Adipose tissue (tissue), 3 donors: ENCODE data around the gene C17orf50. TPM values are rescaled to one million over a fixed set of nuclear protein-coding genes. Genes with fewer than 3 reads are reported as not detected.

Source experiments
- H3K27ac ChIP-seq: one replicate; pipeline ENCODE4 v1.5.1; 2013; ENCODE audit warnings: low read depth, low read length
- WGBS, 3 donors: extraction: QIAGEN DNeasy Blood & Tissue Kit; methylation state at CpG; one replicate each; pipeline ENCODE4 v1.1.7; 2013; 5-methylcytosine and 5-hydroxymethylcytosine counted together
- polyA plus RNA-seq, 3 donors: library from polyadenylated mRNA; stranded (reverse); fragments of 200-250 nt; gene quantifications; one replicate each; pipeline ENCODE4 v1.2.3, GENCODE V29; 2013
- donor health status: healthy with polysubstance abuse.
- donor health status: Bipolar disorder and iron deficiency.
- donor health status: healthy.

C17orf50 gene
- polyA plus RNA-seq, 3 donors, result 0.09 TPM; not detected in 2

DNA sequence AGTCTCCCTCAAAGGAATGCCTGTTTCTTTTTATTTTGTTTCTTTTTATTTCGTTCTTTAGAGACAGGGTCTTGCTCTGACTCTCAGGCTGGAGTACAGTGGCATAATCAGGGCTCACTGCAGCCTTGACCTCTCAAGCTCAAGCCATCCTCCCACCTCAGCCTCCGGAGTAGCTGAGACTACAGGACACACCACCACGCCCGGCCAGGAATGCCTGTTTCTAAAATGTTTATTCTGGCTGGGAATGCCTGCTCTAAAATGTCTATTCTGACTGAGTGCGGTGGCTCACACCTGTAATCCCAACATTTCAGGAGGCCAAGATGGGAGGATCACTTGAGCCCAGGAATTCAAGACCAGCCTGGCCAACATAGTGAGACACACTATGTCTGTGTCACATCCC is 37.2 kb downstream of the C17orf50 start:
- H3K27ac ChIP-seq, result no peak overlapping the region
- WGBS, 3 donors, result 74 to 88% (median 78%) methylated on average over 5 of the region's 5 CpGs

GRCh38 chr17:35799942-35800341 is 39.3 kb downstream of the C17orf50 start:
- no peak overlapping the region for H3K27ac ChIP-seq

GRCh38 chr17:35801583-35802224 is 41.0 kb downstream of the C17orf50 start:
- 39 to 71% (median 43%) methylated on average over 9 of the region's 9 CpGs for WGBS, 3 donors
- H3K27ac ChIP-seq, result no peak overlapping the region

GRCh38 chr17:35804658-35805192 is 44.0 kb downstream of the C17orf50 start:
- WGBS, 3 donors, result 17 to 30% (median 25%) methylated on average over 1 of the region's 1 CpG
- no peak overlapping the region for H3K27ac ChIP-seq

GRCh38 chr17:35807371-35808144 is 46.9 kb downstream of the C17orf50 start:
- H3K27ac ChIP-seq, result no peak overlapping the region
- WGBS, 3 donors, result 77 to 81% (median 80%) methylated on average over 7 of the region's 7 CpGs

GRCh38 chr17:35808240-35808961 is 47.7 kb downstream of the C17orf50 start:
- no peak overlapping the region for H3K27ac ChIP-seq
- 23 to 25% (median 24%) methylated on average over 19 of the region's 19 CpGs for WGBS, 3 donors

DNA sequence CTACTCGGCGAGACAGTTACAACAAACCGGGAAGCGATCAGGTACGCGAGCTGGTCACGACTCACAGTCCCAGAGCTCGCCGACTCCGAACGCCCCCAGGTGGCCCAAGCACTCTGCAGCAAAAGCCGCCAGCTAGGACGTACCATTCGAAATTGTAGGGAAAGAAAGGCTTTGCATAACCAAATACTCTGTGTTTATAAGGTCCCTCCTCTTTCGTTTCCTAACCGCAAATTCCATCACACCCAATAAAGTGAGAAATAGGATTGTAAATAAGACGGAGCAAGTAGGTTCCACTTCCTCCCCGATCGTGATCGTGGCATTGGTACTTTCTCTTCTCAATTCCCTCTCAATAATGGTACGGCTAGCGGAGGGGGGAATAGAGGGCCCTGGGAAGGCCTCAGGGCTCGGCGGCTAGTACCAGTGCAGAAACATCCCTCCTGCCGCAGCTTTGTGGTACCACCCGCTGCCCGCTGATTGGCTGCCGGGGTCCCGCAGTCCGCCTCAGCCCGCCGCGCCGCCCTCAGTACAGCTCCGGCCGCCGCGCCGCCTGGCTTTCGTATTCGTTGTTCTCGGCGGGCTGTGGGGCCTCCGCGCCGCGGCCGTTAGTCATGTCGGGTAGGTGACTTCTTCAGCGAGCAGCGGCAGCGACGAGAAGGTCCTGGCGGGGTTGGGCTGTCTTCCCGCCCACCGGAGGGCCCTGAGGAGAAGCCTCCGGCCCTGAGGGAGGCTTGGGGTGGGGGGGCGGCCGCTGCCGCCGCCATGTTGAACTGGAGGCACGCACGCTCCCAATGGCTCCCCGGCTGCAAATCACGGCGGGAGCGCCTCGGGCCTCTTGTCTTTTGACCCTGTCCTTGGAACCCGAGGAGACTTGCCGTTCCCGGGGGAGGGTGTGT is 48.5 kb downstream of the C17orf50 start, which contains the start of gene TAF15:
Gene TAF15 (plus strand): TSS at position 523 of the 893 bp plus-strand sequence. CDS start 86 bp downstream, at position 609.
- 0 to 1% (median 1%) methylated on average over 66 to 71 of the region's 71 CpGs for WGBS, 3 donors
- H3K27ac ChIP-seq, result no peak within 1 kb of the TSS

DNA sequence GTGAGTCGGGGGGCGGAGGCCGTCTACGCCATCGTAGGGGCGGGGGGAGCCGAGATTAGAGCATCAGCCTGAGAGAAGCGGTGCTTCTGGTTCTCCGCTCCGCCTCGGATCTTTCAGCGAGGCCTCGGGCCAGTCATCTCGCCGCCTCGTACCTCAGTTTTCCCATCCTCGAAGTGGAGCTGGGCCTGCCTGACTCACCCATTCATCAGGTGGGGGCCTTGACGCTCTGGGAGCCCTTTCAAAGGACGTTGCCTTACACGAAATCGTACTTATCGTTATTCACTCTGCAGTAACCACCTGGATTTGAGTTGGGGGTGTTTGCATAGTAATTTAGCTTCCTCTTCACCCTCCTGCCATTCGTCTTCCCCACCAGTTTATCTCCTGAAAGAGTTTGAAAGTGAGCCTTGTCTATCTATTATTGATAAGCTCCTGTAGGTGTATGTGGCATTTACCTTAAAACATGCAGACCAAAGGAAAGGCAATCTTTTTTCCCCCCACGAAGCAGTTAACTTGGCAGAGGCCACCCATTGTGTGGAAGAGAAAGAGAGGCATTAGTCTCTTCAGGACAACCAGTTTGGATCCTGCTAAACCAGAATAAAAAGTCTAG is 49.3 kb downstream of the C17orf50 start:
- no peak overlapping the region for H3K27ac ChIP-seq
- WGBS, 3 donors, result 0 to 1% (median 1%) methylated on average over 24 of the region's 24 CpGs

DNA sequence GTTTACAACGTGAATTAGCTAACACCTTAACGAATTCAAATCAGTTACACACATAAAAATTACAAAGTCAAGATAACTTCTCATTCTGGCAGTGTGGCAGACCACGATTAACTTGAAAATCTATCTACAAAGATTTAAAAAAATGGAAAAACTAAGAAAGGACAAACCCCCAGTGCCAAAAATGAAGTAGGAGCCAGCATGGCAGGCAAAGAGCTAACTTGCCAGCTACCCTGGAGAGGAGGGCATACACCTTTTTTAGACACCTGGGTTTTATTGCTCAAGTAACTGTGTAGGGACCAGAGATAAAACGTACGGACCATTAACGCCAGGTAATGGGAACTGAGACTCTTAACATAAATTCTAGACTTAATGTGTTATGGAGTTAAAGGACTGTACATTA is 51.1 kb downstream of the C17orf50 start:
- 73 to 78% (median 78%) methylated on average over 6 of the region's 6 CpGs for WGBS, 3 donors
- no peak overlapping the region for H3K27ac ChIP-seq

DNA sequence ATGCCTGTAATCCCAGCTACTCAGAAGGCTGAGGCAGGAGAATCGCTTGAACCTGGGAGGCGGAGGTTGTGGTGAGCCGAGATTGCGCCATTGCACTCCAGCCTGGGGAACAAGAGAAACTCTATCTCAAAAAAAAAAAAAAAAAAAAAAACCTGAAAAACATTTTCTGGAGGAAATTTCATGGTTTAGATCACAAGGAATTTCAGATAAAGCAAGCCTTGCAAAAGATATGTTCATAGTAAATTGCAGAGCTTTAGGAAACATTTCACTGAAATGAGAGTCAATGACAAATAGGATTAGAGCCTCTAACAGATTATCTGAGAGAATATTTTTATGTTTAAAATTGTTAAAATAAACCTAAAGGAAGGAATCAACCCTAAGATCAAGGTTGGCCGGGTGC is 51.8 kb downstream of the C17orf50 start:
- H3K27ac ChIP-seq, result no peak overlapping the region
- WGBS, 3 donors, result 63 to 88% (median 76%) methylated on average over 5 of the region's 5 CpGs

Other genes with a start within 250 kb of the C17orf50 start
- under 1 TPM; 0.16 to 0.80 (median 0.79) TPM for gene SLFN12L, start 223.2 kb upstream of the C17orf50 start, polyA plus RNA-seq
- under 1 TPM in 1 of 3 donors, not detected in 2; 0.11 TPM for gene SLFN14, start 200.1 kb upstream of the C17orf50 start, polyA plus RNA-seq
- gene PEX12, start 182.3 kb upstream of the C17orf50 start, polyA plus RNA-seq, result 1 to 10 TPM; 1.9 to 3.1 (median 3.0) TPM
- 10 to 100 TPM; 23.5 to 48.2 (median 43.5) TPM for gene AP2B1, start 173.6 kb upstream of the C17orf50 start, polyA plus RNA-seq
- gene RASL10B, start 29.2 kb upstream of the C17orf50 start, polyA plus RNA-seq, result 10 to 100 TPM in 2 of 3 donors, 1 to 10 TPM in 1; 5.6 to 42.8 (median 21.1) TPM
- under 1 TPM; 0.22 to 0.46 (median 0.24) TPM for gene GAS2L2, start 7.6 kb upstream of the C17orf50 start, polyA plus RNA-seq
- gene MMP28, start 34.8 kb downstream of the C17orf50 start, polyA plus RNA-seq, result 10 to 100 TPM in 2 of 3 donors, 1 to 10 TPM in 1; 3.3 to 32.2 (median 18.7) TPM
- gene TAF15, start 48.6 kb downstream of the C17orf50 start, polyA plus RNA-seq, result 100 to 1,000 TPM in 1 of 3 donors, 10 to 100 TPM in 2; 68.1 to 123 (median 85.1) TPM
- gene HEATR9, start 108.0 kb downstream of the C17orf50 start, polyA plus RNA-seq, result under 1 TPM in 1 of 3 donors, not detected in 2; 0.04 TPM
- 1 to 10 TPM in 2 of 3 donors, under 1 TPM in 1; 0.74 to 7.4 (median 6.7) TPM for gene CCL5, start 119.5 kb downstream of the C17orf50 start, polyA plus RNA-seq
- gene RDM1, start 169.9 kb downstream of the C17orf50 start, polyA plus RNA-seq, result not detected
- gene LYZL6, start 182.8 kb downstream of the C17orf50 start, polyA plus RNA-seq, result not detected
- under 1 TPM; 0.09 to 0.45 (median 0.17) TPM for gene CCL16, start 220.6 kb downstream of the C17orf50 start, polyA plus RNA-seq
- gene CCL14, start 225.8 kb downstream of the C17orf50 start, polyA plus RNA-seq, result 100 to 1,000 TPM in 1 of 3 donors, 10 to 100 TPM in 2; 30.9 to 170 (median 91.0) TPM
- under 1 TPM in 1 of 3 donors, not detected in 2; 0.07 TPM for gene CCL15, start 240.7 kb downstream of the C17orf50 start, polyA plus RNA-seq